HG02763 (cell line): Measurements from ENCODE around the gene NUP98.
"Not testable (repeated sequence)": the region's sequence is repeated elsewhere in the genome, so short reads cannot be mapped to it uniquely, and the experiment has no call there.

Experiments used
- ATAC-seq: cut with Tn5 transposase; IDR thresholded peaks from one replicate; pipeline ENCODE4 v1.9.1; 2021; ENCODE audit warnings: mild to moderate bottlenecking, moderate library complexity; ENCODE audit not compliant: unreplicated experiment

NUP98 gene

DNA sequence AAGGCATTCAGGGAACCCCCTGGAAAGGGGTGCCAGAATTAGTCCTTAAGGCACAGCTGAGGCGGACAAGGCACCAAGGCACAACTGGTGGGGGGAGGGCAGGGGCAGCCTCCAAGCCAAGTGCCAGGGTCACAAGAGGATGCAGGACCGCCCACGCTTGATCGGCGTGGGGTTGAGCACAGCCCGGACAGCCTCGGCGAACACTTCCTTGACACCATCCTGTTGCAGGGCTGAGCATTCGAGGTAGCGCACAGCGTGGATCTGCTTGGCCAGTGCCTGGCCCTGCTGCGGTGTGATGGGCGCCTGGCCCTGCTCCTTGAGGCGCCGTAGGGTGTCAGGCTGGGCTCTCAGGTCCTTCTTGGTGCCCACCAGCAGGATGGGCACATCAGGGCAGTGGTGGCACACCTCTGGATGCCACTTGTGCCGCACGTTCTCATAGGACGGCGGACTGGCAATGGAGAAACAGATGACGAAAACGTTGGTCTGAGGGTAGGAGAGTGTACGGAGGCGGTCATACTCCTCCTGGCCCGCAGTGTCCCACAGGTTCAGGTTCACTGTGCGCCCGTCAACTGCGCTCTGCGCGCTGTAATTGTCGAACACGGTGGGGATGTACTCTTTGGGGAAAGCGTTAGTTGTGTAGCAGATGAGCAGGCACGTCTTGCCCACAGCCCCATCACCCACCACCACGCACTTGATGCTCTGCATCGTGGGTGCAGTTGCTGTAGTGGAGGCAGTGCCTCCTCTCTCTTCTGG is 30.3 kb upstream of the NUP98 start:
- ATAC-seq: no peak

GRCh38 chr11:3826721-3827120 is 29.4 kb upstream of the NUP98 start:
- ATAC-seq: no peak

GRCh38 chr11:3825473-3826154 is 28.3 kb upstream of the NUP98 start:
- ATAC-seq: no peak

GRCh38 chr11:3824714-3825472 is 27.5 kb upstream of the NUP98 start:
- peak; percentile 56 for ATAC-seq

GRCh38 chr11:3823762-3824506 is 26.6 kb upstream of the NUP98 start:
- ATAC-seq: no peak

GRCh38 chr11:3823303-3823702 is 25.9 kb upstream of the NUP98 start:
- no peak for ATAC-seq

- ATAC-seq: no peak
Observed at GRCh38 chr11:3822312-3822711, 25.0 kb upstream of the NUP98 start.

GRCh38 chr11:3820971-3821370 is 23.6 kb upstream of the NUP98 start:
- no peak for ATAC-seq

- ATAC-seq: no peak
Observed at GRCh38 chr11:3817181-3817800, 19.9 kb upstream of the NUP98 start.

- ATAC-seq: no peak
Observed at GRCh38 chr11:3816673-3817072, 19.3 kb upstream of the NUP98 start.

DNA sequence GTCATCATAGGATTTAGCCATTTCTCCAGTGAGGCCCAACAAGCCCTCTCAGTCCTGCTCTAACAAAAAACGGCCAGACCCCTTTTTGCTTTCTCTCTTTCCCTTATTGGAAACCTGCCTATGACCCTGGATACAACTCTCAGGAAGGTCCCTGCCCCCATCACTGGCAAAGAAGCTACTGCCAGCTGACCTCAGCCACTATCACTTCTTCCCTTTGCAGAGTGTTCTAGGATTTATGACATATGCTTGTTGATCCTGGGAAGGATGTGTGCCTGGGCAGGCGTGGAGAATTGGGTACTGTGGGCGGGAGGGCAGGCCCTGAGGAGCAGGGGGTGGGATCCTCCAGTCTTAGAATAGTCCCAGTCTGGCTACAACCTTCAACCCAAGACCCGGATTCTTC is 18.5 kb upstream of the NUP98 start:
- ATAC-seq: no peak

- ATAC-seq: not testable (repeated sequence)
Observed at GRCh38 chr11:3814832-3815231, 17.5 kb upstream of the NUP98 start.

- ATAC-seq: no peak
Observed at GRCh38 chr11:3810951-3811350, 13.6 kb upstream of the NUP98 start.

GRCh38 chr11:3810446-3810845 is 13.1 kb upstream of the NUP98 start:
- ATAC-seq: no peak

DNA sequence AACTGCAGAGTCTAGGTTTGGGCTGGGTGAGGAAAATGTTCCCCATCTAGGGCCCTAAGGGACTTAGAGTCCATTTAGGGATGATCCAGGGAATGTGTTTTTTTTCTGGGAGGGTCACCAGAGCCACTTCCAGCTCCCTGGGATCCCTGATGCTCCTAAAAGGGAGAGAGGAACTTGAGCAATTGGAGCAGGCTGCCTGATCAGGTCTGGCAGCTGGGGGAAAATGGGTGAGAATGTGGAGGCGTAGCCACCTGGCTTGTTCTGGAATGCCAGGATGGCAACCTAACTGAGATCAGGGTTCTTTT is 12.2 kb upstream of the NUP98 start:
- ATAC-seq: no peak

- ATAC-seq: no peak
Observed at GRCh38 chr11:3808861-3809623, 11.7 kb upstream of the NUP98 start.

GRCh38 chr11:3807909-3808860 is 10.8 kb upstream of the NUP98 start, which contains the start of gene PGAP2:
PGAP2 (plus strand) TSS chr11:3808560; CDS start chr11:3811260, 2,700 bp downstream.
- ATAC-seq: peak; percentile 62

GRCh38 chr11:3803726-3804495 is 6.6 kb upstream of the NUP98 start:
- ATAC-seq: no peak
